Epithelial cell of proximal tubule (primary cell): ENCODE data around the gene TMX2. TPM values are rescaled to one million over a fixed set of nuclear protein-coding genes. Genes with fewer than 3 reads are reported as not detected.
A peak's percentile ranks its signal among the peaks of the same experiment; 100 is the strongest.

Experiments
- DNase-seq: peaks from one replicate; pipeline ENCODE4 v3.0.0-alpha.2; 2011; ENCODE audit warnings: low read depth
- H3K4me3 ChIP-seq: 2 replicates; pipeline ENCODE4 v1.5.1; 2011; ENCODE audit warnings: low read depth, mild to moderate bottlenecking, low read length
- CTCF ChIP-seq: conservative IDR thresholded peaks from 2 replicates; pipeline ENCODE4 v1.5.1; 2012; ENCODE audit warnings: low read depth, mild to moderate bottlenecking, low read length
- total RNA-seq: library from RNA; depleted of rRNA; stranded (reverse); fragments of >200 nt; gene quantifications from 2 replicates; pipeline ENCODE4 v1.2.3, GENCODE V29; 2015

The TMX2 gene
- total RNA-seq, 1 donor from 2014 or later: 61.8 TPM

GRCh38 chr11:57751676-57752253 lies 39.4 kb downstream of the TMX2 start, which contains the start of gene BTBD18:
Gene BTBD18 (minus strand): TSS chr11:57751819. CDS start chr11:57751188, 631 bp downstream.
- no peak within 1 kb of the TSS for H3K4me3 ChIP-seq
- DNase-seq: peak; percentile 25
- peak; percentile 73 for TF ChIP-seq CTCF

- no peak overlapping the region for H3K4me3 ChIP-seq
- TF ChIP-seq CTCF: no peak
- DNase-seq: no peak
Observed at GRCh38 chr11:57752954-57753353, 40.6 kb downstream of the TMX2 start.

GRCh38 chr11:57758174-57758573 lies 45.8 kb downstream of the TMX2 start:
- no peak overlapping the region for H3K4me3 ChIP-seq
- no peak for TF ChIP-seq CTCF
- DNase-seq: no peak

- TF ChIP-seq CTCF: no peak
- peak; percentile 93 for DNase-seq
- peak within 1 kb of the TSS; percentile 65 for H3K4me3 ChIP-seq
Observed at GRCh38 chr11:57761301-57762234, 49.2 kb downstream of the TMX2 start, which contains the start of gene CTNND1. Gene CTNND1 (plus strand): TSS chr11:57761802. CDS start chr11:57791479, 29,677 bp downstream.

GRCh38 chr11:57762235-57762861 lies 50.0 kb downstream of the TMX2 start:
- TF ChIP-seq CTCF: no peak
- H3K4me3 ChIP-seq: peak overlapping the region; percentile 65
- no peak for DNase-seq

GRCh38 chr11:57763568-57763967 lies 51.2 kb downstream of the TMX2 start:
- TF ChIP-seq CTCF: peak; percentile 50
- DNase-seq: no peak
- H3K4me3 ChIP-seq: peak overlapping the region; percentile 65
